Measurements from ENCODE around the gene QSOX1.
"Not testable (repeated sequence)": the region's sequence is repeated elsewhere in the genome, so short reads cannot be mapped to it uniquely, and the experiment has no call there.

QSOX1 gene

DNA sequence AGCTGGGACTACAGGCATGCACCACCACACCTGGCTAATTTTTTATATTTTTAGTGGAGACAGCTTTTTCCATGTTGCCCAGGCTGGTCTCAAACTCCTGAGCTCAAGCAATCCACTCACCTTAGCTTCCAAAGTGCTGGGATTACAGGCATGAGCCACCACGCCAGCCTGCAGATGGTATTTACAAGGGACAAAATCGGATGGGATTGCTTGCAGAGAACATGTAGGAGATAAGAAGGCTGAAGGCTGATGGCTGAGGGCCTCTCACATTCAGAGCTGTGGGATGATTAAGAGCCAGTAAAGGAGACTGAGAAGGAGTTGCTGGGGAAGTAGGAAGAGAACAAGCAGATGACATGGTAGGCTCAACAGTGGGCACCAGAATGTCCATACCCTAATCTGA lies 24.0 kb upstream of the QSOX1 start:
- Histone ChIP-seq H3K27me3 (ENCODE audit: insufficient read depth, low read depth) (no peaks in the 10 kb centered on the region), H2AFZ (ENCODE audit: low read depth) (no peak overlapping the region), H3K79me2 (ENCODE audit: insufficient read depth, low read depth) (no peaks in the 10 kb centered on the region), H3K27ac (no peak overlapping the region), H3K4me3 (IDR thresholded peaks at IDR 0.05; ENCODE audit: insufficient read depth, low read depth, low read length) (no peak overlapping the region), H3K4me2 (no peak overlapping the region), H4K20me1 (ENCODE audit: insufficient read depth) (no peaks in the 10 kb centered on the region), H3K36me3 (ENCODE audit: insufficient read depth) (no peaks in the 10 kb centered on the region), H3K4me1 (ENCODE audit: low read depth, poor library complexity, severe bottlenecking) (peaks cover 6% of the 10 kb centered on the region), H3K9ac (no peak overlapping the region)
- TF ChIP-seq, protein P1, sequence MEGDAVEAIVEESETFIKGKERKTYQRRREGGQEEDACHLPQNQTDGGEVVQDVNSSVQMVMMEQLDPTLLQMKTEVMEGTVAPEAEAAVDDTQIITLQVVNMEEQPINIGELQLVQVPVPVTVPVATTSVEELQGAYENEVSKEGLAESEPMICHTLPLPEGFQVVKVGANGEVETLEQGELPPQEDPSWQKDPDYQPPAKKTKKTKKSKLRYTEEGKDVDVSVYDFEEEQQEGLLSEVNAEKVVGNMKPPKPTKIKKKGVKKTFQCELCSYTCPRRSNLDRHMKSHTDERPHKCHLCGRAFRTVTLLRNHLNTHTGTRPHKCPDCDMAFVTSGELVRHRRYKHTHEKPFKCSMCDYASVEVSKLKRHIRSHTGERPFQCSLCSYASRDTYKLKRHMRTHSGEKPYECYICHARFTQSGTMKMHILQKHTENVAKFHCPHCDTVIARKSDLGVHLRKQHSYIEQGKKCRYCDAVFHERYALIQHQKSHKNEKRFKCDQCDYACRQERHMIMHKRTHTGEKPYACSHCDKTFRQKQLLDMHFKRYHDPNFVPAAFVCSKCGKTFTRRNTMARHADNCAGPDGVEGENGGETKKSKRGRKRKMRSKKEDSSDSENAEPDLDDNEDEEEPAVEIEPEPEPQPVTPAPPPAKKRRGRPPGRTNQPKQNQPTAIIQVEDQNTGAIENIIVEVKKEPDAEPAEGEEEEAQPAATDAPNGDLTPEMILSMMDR (conservative IDR thresholded peaks at IDR 0.05; ENCODE audit: low read depth, low read length) = no peak

DNA sequence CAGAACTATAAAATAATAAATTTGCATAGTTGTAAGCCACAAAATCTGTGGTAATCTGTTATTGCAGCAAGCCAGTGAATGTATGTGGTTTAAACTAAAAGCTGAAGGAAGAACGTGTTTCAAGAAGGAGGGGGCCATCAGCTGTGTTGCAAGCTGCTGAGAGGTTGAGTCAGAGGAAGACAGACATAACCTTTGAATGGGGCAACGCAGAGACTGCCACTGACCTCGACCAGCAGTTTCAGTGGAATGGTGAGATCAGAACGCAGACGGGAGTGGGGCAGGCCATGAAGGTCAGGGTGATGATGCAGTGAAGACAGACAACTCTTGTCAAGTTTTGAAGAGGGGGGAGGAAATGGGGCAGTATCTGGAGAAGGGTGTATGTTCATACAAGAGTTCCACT lies 23.2 kb upstream of the QSOX1 start:
- Histone ChIP-seq H2AFZ (ENCODE audit: low read depth) (no peak overlapping the region), H3K36me3 (ENCODE audit: insufficient read depth) (no peaks in the 10 kb centered on the region), H4K20me1 (ENCODE audit: insufficient read depth) (no peaks in the 10 kb centered on the region), H3K27me3 (ENCODE audit: insufficient read depth, low read depth) (no peaks in the 10 kb centered on the region), H3K4me3 (IDR thresholded peaks at IDR 0.05; ENCODE audit: insufficient read depth, low read depth, low read length) (no peak overlapping the region), H3K4me1 (ENCODE audit: low read depth, poor library complexity, severe bottlenecking) (peaks cover 6% of the 10 kb centered on the region), H3K27ac (no peak overlapping the region), H3K4me2 (no peak overlapping the region), H3K9ac (no peak overlapping the region), H3K79me2 (ENCODE audit: insufficient read depth, low read depth) (no peaks in the 10 kb centered on the region)
- TF ChIP-seq, protein P1 (conservative IDR thresholded peaks at IDR 0.05; ENCODE audit: low read depth, low read length) = no peak

DNA sequence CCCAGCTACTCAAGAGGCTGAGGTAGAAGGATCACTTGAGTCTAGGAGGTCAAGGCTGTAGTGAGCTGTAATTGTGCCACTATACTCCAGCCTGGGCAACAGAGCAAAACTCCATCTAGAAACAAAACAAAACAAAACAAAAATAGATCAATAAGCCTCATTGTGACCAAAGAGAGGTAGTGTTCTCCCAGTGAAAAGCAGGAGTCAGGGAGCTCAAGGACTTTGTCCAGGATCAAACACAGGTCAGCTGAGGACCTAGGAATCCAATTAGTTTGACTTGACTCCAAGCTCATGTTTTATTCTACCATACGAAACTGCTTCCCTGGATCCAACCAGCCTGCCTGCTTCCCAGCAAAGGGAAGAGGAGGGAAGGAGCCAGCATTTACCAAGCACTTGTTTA lies 21.5 kb upstream of the QSOX1 start:
- TF ChIP-seq, protein P1 (conservative IDR thresholded peaks at IDR 0.05; ENCODE audit: low read depth, low read length) = no peak
- no peak overlapping the region for H3K9ac ChIP-seq
- H3K4me2 ChIP-seq = no peak overlapping the region

DNA sequence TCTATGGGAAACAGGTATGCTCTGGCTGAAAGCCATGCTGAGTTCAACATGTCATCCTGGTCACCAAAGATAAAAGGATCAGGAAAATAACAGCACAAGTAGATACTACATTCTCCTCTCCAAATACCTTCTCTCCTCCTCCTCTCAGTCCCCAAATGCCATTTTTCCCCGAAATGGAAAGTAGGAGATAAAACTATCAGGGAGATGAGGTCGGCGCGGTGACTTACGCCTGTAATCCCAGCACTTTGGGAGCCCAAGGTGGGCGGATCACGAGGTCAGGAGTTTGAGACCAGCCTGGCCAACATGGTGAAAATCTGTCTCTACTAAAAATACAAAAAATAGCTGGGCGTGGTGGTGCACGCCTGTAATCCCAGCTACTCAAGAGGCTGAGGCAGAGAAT lies 21.0 kb upstream of the QSOX1 start:
- H3K27me3 ChIP-seq (ENCODE audit: insufficient read depth, low read depth); H3K79me2 ChIP-seq (ENCODE audit: insufficient read depth, low read depth); H3K27ac ChIP-seq; H3K4me1 ChIP-seq (ENCODE audit: low read depth, poor library complexity, severe bottlenecking); H3K4me2 ChIP-seq; H2AFZ ChIP-seq (ENCODE audit: low read depth); H3K36me3 ChIP-seq (ENCODE audit: insufficient read depth); H3K9ac ChIP-seq; H3K4me3 ChIP-seq (IDR thresholded peaks at IDR 0.05; ENCODE audit: insufficient read depth, low read depth, low read length); H4K20me1 ChIP-seq (ENCODE audit: insufficient read depth): not testable (repeated sequence)

More for the DNA sequence above, 21.5 kb upstream of the QSOX1 start:
- no peaks in the 10 kb centered on the region for H3K36me3 ChIP-seq (ENCODE audit: insufficient read depth)
- no peak overlapping the region for H3K27ac ChIP-seq
- H3K4me3 ChIP-seq (IDR thresholded peaks at IDR 0.05; ENCODE audit: insufficient read depth, low read depth, low read length) = no peak overlapping the region
- H3K27me3 ChIP-seq (ENCODE audit: insufficient read depth, low read depth) = no peaks in the 10 kb centered on the region
- H4K20me1 ChIP-seq (ENCODE audit: insufficient read depth) = no peaks in the 10 kb centered on the region
- no peak overlapping the region for H2AFZ ChIP-seq (ENCODE audit: low read depth)
- no peaks in the 10 kb centered on the region for H3K79me2 ChIP-seq (ENCODE audit: insufficient read depth, low read depth)
- no peaks in the 10 kb centered on the region for H3K4me1 ChIP-seq (ENCODE audit: low read depth, poor library complexity, severe bottlenecking)

DNA sequence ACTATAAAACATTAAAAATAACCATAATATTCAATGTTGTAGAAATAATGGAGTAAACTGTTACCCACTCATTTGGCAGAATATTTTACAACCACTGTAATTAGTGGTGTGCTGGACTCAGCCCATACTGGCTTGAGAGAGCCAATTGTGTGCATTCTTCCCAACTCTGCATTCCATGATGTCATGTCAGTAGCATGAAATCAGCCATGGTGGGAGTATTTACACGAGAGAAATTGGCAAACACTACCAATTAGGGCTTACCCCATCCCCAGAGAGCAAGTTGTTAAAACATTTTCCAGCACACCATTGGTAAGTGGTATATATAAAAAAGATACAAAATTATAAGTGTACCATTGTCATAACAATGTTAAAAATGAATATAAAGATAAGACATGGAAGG lies 19.1 kb upstream of the QSOX1 start:
- Histone ChIP-seq H3K27me3 (ENCODE audit: insufficient read depth, low read depth) (no peaks in the 10 kb centered on the region), H3K36me3 (ENCODE audit: insufficient read depth) (no peaks in the 10 kb centered on the region), H4K20me1 (ENCODE audit: insufficient read depth) (no peaks in the 10 kb centered on the region), H3K4me2 (no peak overlapping the region), H3K27ac (no peak overlapping the region), H3K79me2 (ENCODE audit: insufficient read depth, low read depth) (no peaks in the 10 kb centered on the region), H2AFZ (ENCODE audit: low read depth) (no peak overlapping the region), H3K4me1 (ENCODE audit: low read depth, poor library complexity, severe bottlenecking) (no peaks in the 10 kb centered on the region), H3K9ac (no peak overlapping the region), H3K4me3 (IDR thresholded peaks at IDR 0.05; ENCODE audit: insufficient read depth, low read depth, low read length) (no peak overlapping the region)
- TF ChIP-seq, protein P1 (conservative IDR thresholded peaks at IDR 0.05; ENCODE audit: low read depth, low read length) = no peak

Measured in KMS-11 (cell line).